IMR-90 (cell line): ENCODE results near the gene ACAP2. TPM values are rescaled to one million over a fixed set of nuclear protein-coding genes. Genes with fewer than 3 reads are reported as not detected.

ENCODE experiments used
- ATAC-seq: fragments of 200-7000 bp; cut with Tn5 transposase; 2 replicates; pipeline ENCODE4 v1.9.1; 2020; ENCODE audit warnings: low read depth, mild to moderate bottlenecking, moderate library complexity
- BruUV-seq: library from RNA; stranded (reverse); fragments of 400-500 nt; replicated peaks from 2 replicates; lab custom pipeline; 2021; lab: Mats Ljungman, UMichigan
- CTCF ChIA-PET: fragments of 300-600 bp; formaldehyde crosslinking; extraction: SDS; loops from one replicate; lab custom pipeline; 2021; ENCODE audit warnings: antibody characterized with exemption; lab: Yijun Ruan, JAX
- POLR2A ChIA-PET: fragments of 300-600 bp; sonication (Branson Sonifier 250); formaldehyde crosslinking; loops from one replicate; lab custom pipeline; 2022; ENCODE audit warnings: antibody characterized with exemption; ENCODE audit not compliant: unreplicated experiment; lab: Charles Lee
- DNase-seq: peaks from one replicate; pipeline ENCODE4 v3.0.0; 2013
- H2AFZ ChIP-seq: replicated peaks from 2 replicates; pipeline ENCODE3; 2013; ENCODE audit warnings: low read length, mild to moderate bottlenecking; ENCODE audit not compliant: poor library complexity
- H2AK5ac ChIP-seq: 2 replicates; pipeline ENCODE4 v1.6.1; 2013; ENCODE audit warnings: low read depth, low read length, inconsistent platforms
- H2AK9ac ChIP-seq: replicated peaks from 2 replicates; pipeline ENCODE3; 2013; ENCODE audit warnings: mild to moderate bottlenecking, low read depth, low read length, moderate library complexity; ENCODE audit not compliant: poor library complexity
- H2BK120ac ChIP-seq: 2 replicates; pipeline ENCODE4 v1.6.1; 2013; ENCODE audit warnings: low read depth, low read length, inconsistent platforms
- H2BK15ac ChIP-seq: 3 replicates; pipeline ENCODE4 v1.6.1; 2013; ENCODE audit warnings: low read depth, low read length, inconsistent platforms
- H2BK20ac ChIP-seq: 2 replicates; pipeline ENCODE4 v1.6.1; 2013; ENCODE audit warnings: low read depth, mild to moderate bottlenecking, inconsistent platforms, low read length, moderate library complexity
- H2BK5ac ChIP-seq: 2 replicates; pipeline ENCODE4 v1.6.1; 2013; ENCODE audit warnings: mild to moderate bottlenecking, low read depth, low read length, inconsistent platforms; ENCODE audit not compliant: poor library complexity, severe bottlenecking
- H3K14ac ChIP-seq: replicated peaks from 2 replicates; pipeline ENCODE4 v1.6.1; 2013; ENCODE audit warnings: low read depth, low read length, inconsistent platforms
- H3K18ac ChIP-seq: 2 replicates; pipeline ENCODE4 v1.6.1; 2013; ENCODE audit warnings: low read depth, low read length, control low read depth
- H3K23ac ChIP-seq: 2 replicates; pipeline ENCODE4 v1.6.1; 2013; ENCODE audit warnings: low read depth, low read length, inconsistent platforms
- H3K27ac ChIP-seq: 2 replicates; pipeline ENCODE4 v1.5.1; 2013; ENCODE audit warnings: mild to moderate bottlenecking, control low read depth, low read length; ENCODE audit not compliant: insufficient read depth
- H3K27me3 ChIP-seq: 2 replicates; pipeline ENCODE4 v1.6.1; 2013; ENCODE audit warnings: low read length; ENCODE audit not compliant: control insufficient read depth, insufficient read depth
- H3K36me3 ChIP-seq: 2 replicates; pipeline ENCODE4 v1.6.1; 2013; ENCODE audit warnings: low read length, mixed read lengths; ENCODE audit not compliant: control insufficient read depth, insufficient read depth
- H3K4ac ChIP-seq: 2 replicates; pipeline ENCODE4 v1.6.1; 2013; ENCODE audit warnings: low read depth, low read length, inconsistent platforms
- H3K4me1 ChIP-seq: 2 replicates; pipeline ENCODE4 v1.6.1; 2013; ENCODE audit warnings: low read length, mixed read lengths; ENCODE audit not compliant: control insufficient read depth, insufficient read depth
- H3K4me2 ChIP-seq: 2 replicates; pipeline ENCODE4 v1.6.1; 2013; ENCODE audit warnings: low read depth, mild to moderate bottlenecking, control low read depth, low read length, moderate library complexity
- H3K4me3 ChIP-seq: 2 replicates; pipeline ENCODE4 v1.5.1; 2013; ENCODE audit warnings: low read depth, mild to moderate bottlenecking, control low read depth, low read length, moderate library complexity; ENCODE audit not compliant: insufficient read depth
- H3K56ac ChIP-seq: 2 replicates; pipeline ENCODE4 v1.6.1; 2013; ENCODE audit warnings: low read length, inconsistent platforms; ENCODE audit not compliant: insufficient read depth; ENCODE audit errors: extremely low read depth
- H3K79me1 ChIP-seq, 2 experiments: 2 replicates each; pipeline ENCODE4 v1.6.1; 2013; ENCODE audit warnings: low read length in 2 of 2, inconsistent platforms in 1 of 2, low read depth in 1 of 2
- H3K9ac ChIP-seq: 2 replicates; pipeline ENCODE4 v1.6.1; 2013; ENCODE audit warnings: low read depth, low read length, control low read depth
- H3K9me1 ChIP-seq: 2 replicates; pipeline ENCODE4 v1.6.1; 2013; ENCODE audit warnings: low read length, inconsistent platforms; ENCODE audit not compliant: insufficient read depth
- H3K9me3 ChIP-seq: 2 replicates; pipeline ENCODE4 v1.6.1; 2013; ENCODE audit warnings: low read length; ENCODE audit not compliant: control insufficient read depth, insufficient read depth
- H4K20me1 ChIP-seq: 2 replicates; pipeline ENCODE4 v1.6.1; 2013; ENCODE audit warnings: low read length, inconsistent platforms; ENCODE audit not compliant: insufficient read depth
- H4K5ac ChIP-seq: 2 replicates; pipeline ENCODE4 v1.6.1; 2013; ENCODE audit warnings: mild to moderate bottlenecking, low read depth, low read length, control low read depth
- H4K8ac ChIP-seq, 2 experiments: 2 replicates each; pipeline ENCODE4 v1.6.1; 2013; ENCODE audit warnings: low read depth in 2 of 2, low read length in 2 of 2, control low read depth in 1 of 2, inconsistent platforms in 1 of 2
- H4K91ac ChIP-seq: 2 replicates; pipeline ENCODE4 v1.6.1; 2013; ENCODE audit warnings: low read depth, low read length, inconsistent platforms; ENCODE audit not compliant: insufficient read depth
- BHLHE40 ChIP-seq: fragments of 150-350 bp; IDR thresholded peaks from 2 replicates; pipeline ENCODE4 v1.6.1; 2016; ENCODE audit warnings: mild to moderate bottlenecking, low read depth, low read length
- CTCF ChIP-seq: conservative IDR thresholded peaks from 2 replicates; pipeline ENCODE4 v1.5.1; 2012; ENCODE audit warnings: mild to moderate bottlenecking, low read depth, low read length, improper control_type of control experiment
- FOS ChIP-seq: fragments of 150-350 bp; IDR thresholded peaks from 2 replicates; pipeline ENCODE4 v1.6.1; 2016; ENCODE audit warnings: low read depth, low read length
- MAFK ChIP-seq: IDR thresholded peaks from 2 replicates; pipeline ENCODE4 v1.6.1; 2012; ENCODE audit warnings: low read depth, low read length, improper control_type of control experiment
- MAZ ChIP-seq: IDR thresholded peaks from 2 replicates; pipeline ENCODE4 v1.6.1; 2012; ENCODE audit warnings: low read depth, mild to moderate bottlenecking, low read length, improper control_type of control experiment, moderate library complexity, borderline replicate concordance
- NFE2L2 ChIP-seq: fragments of 150-350 bp; IDR thresholded peaks from 2 replicates; pipeline ENCODE4 v1.6.1; 2016; ENCODE audit warnings: low read depth, mild to moderate bottlenecking, low read length
- POLR2A ChIP-seq: IDR thresholded peaks from 2 replicates; pipeline ENCODE4 v1.6.1; 2012; ENCODE audit warnings: mild to moderate bottlenecking, low read depth, low read length
- RAD21 ChIP-seq: IDR thresholded peaks from 2 replicates; pipeline ENCODE4 v1.6.1; 2012; ENCODE audit warnings: low read length, improper control_type of control experiment
- RCOR1 ChIP-seq: IDR thresholded peaks from 2 replicates; pipeline ENCODE4 v1.6.1; 2012; ENCODE audit warnings: mild to moderate bottlenecking, low read length, improper control_type of control experiment; ENCODE audit not compliant: insufficient replicate concordance
- SMC3 ChIP-seq: fragments of 150-350 bp; IDR thresholded peaks from 2 replicates; pipeline ENCODE4 v1.6.1; 2016; ENCODE audit warnings: low read depth, mild to moderate bottlenecking, antibody characterized with exemption, low read length, moderate library complexity
- USF2 ChIP-seq: fragments of 150-350 bp; IDR thresholded peaks from 2 replicates; pipeline ENCODE4 v1.6.1; 2017; ENCODE audit warnings: mild to moderate bottlenecking, antibody characterized with exemption, low read length, low read depth
- WGBS, 2 experiments: methylation state at CpG; one replicate each; pipeline versions ENCODE4 v1.1.5 to v1.1.7; 2013; ENCODE audit warnings: missing lambda C conversion rate in 2 of 2; ENCODE audit not compliant: insufficient read length in 1 of 2; ENCODE audit errors: extremely low coverage in 2 of 2; 5-methylcytosine and 5-hydroxymethylcytosine counted together
- dilution Hi-C: fragments of 300-500 bp; cut with HindIII; formaldehyde crosslinking; loops from one replicate; pipeline ENCODE4 v1.14.3; 2018; ENCODE audit warnings: low sequenced_read_pairs; ENCODE audit not compliant: unreplicated experiment
- in situ Hi-C: fragments of 300-500 bp; cut with MboI; formaldehyde crosslinking; loops from 3 replicates; pipeline ENCODE4 v1.14.3; 2019; ENCODE audit warnings: low sequenced_read_pairs, inconsistent platforms, mixed read lengths
- intact Hi-C: fragments of 100-400 bp; cut with micrococcal nuclease; formaldehyde crosslinking; loops from 2 replicates; pipeline ENCODE4 v1.10.0; 2022
- polyA plus RNA-seq, 3 experiments: library from polyadenylated mRNA; depleted of rRNA; stranded (reverse); fragments of >200 nt; gene quantifications; 2 replicates each; pipeline ENCODE4 v1.2.3, GENCODE V29; 2012; ENCODE audit warnings: low replicate concordance in 1 of 3
- total RNA-seq: library from RNA; depleted of rRNA; stranded (reverse); fragments of >200 nt; gene quantifications from 2 replicates; pipeline ENCODE4 v1.2.3, GENCODE V29; 2012

Gene ACAP2
- total and polyA plus RNA-seq, 2 of the 4 experiments (the other 2 are of a cell fraction) = 11.9 to 35.1 TPM

- H3K36me3 ChIP-seq = peaks cover 1% of the 10 kb centered on the region; the same call in 1 of the 2 replicates
- in situ Hi-C loops (no loop called here), intact Hi-C loops (no loop called here), dilution Hi-C loops (no loop called here)
- H3K4ac ChIP-seq = no peak overlapping the region
- no peak overlapping the region for H3K27ac ChIP-seq
- peaks cover 17 to 53% of the 10 kb centered on the region in 2 experiments for H3K79me1 ChIP-seq
- H4K91ac ChIP-seq = no peak overlapping the region
- no peak overlapping the region for H3K14ac ChIP-seq
- H3K27me3 ChIP-seq = no peaks in the 10 kb centered on the region
- 92% methylated on average over 10 of the region's 21 CpGs; no CpG with 5 or more reads in 1 of the 2 experiments for WGBS, 2 experiments
- no peak overlapping the region for H2BK20ac ChIP-seq
- no TSS peak for BruUV-seq
- H3K56ac ChIP-seq = no peak overlapping the region
- TF ChIP-seq POLR2A = no peak
- no peak for TF ChIP-seq SMC3
- TF ChIP-seq FOS = no peak
- TF ChIP-seq MAZ = no peak
- TF ChIP-seq BHLHE40 = no peak
- TF ChIP-seq USF2 = no peak
- TF ChIP-seq RAD21 = no peak
- TF ChIP-seq NFE2L2 = no peak
- TF ChIP-seq MAFK = no peak
- TF ChIP-seq RCOR1 = no peak
- TF ChIP-seq CTCF = no peak
- no peaks in the 10 kb centered on the region for H3K9me3 ChIP-seq
- ChIA-PET CTCF (interaction anchor here (1.5 kb wide), 1 partner anchor 10 kb away, joined by 4 read pairs; no protein-coding TSS in a partner anchor), POLR2A (no interaction called here)
- H3K4me2 ChIP-seq = no peak overlapping the region
- no peak overlapping the region for H3K9ac ChIP-seq
- H2AK9ac ChIP-seq = no peak overlapping the region
- H3K9me1 ChIP-seq = peaks cover 6% of the 10 kb centered on the region
- H3K18ac ChIP-seq = no peak overlapping the region
- H3K4me3 ChIP-seq = no peak overlapping the region
- H4K20me1 ChIP-seq = peaks cover 10% of the 10 kb centered on the region
- peak overlapping the region; percentile 83; the same call in 1 of the 2 replicates for H2AK5ac ChIP-seq
- H2BK5ac ChIP-seq = no peak overlapping the region
- ATAC-seq (no peak), DNase-seq (no peak)
- H2AFZ ChIP-seq = no peak overlapping the region
- no peak overlapping the region for H3K23ac ChIP-seq
- no peak overlapping the region for H4K5ac ChIP-seq
- peaks cover 7% of the 10 kb centered on the region; the same call in 1 of the 2 replicates for H3K4me1 ChIP-seq
- no peak overlapping the region for H2BK120ac ChIP-seq
- H4K8ac ChIP-seq = no peak overlapping the region
- no peak overlapping the region for H2BK15ac ChIP-seq
These were observed 193.6 kb downstream of the ACAP2 start for GRCh38 chr3:195249057-195249770.
